Measurements from ENCODE around the gene DOCK9.

The DOCK9 gene

GRCh38 chr13:98998831-98999638 lies 21.2 kb upstream of the DOCK9 start:
- Histone ChIP-seq H3K27me3 (ENCODE audit: control insufficient read depth, insufficient read depth, low read length) (no peaks in the 10 kb centered on the region), H3K27ac (no peak overlapping the region), H3K36me3 (ENCODE audit: control insufficient read depth, insufficient read depth, low read length) (no peaks in the 10 kb centered on the region), H3K4me3 (ENCODE audit: low read depth, low read length) (no peak overlapping the region), H2AFZ (no peak overlapping the region), H3K9ac (no peak overlapping the region), H3K4me2 (ENCODE audit: low read length) (no peak overlapping the region), H3K4me1 (peaks cover 9% of the 10 kb centered on the region), H3K9me3 (ENCODE audit: control insufficient read depth, low read length) (no peaks in the 10 kb centered on the region), H3K79me2 (no peaks in the 10 kb centered on the region)
- no peak for TF ChIP-seq CTCF (IDR thresholded peaks at IDR 0.05)

DNA sequence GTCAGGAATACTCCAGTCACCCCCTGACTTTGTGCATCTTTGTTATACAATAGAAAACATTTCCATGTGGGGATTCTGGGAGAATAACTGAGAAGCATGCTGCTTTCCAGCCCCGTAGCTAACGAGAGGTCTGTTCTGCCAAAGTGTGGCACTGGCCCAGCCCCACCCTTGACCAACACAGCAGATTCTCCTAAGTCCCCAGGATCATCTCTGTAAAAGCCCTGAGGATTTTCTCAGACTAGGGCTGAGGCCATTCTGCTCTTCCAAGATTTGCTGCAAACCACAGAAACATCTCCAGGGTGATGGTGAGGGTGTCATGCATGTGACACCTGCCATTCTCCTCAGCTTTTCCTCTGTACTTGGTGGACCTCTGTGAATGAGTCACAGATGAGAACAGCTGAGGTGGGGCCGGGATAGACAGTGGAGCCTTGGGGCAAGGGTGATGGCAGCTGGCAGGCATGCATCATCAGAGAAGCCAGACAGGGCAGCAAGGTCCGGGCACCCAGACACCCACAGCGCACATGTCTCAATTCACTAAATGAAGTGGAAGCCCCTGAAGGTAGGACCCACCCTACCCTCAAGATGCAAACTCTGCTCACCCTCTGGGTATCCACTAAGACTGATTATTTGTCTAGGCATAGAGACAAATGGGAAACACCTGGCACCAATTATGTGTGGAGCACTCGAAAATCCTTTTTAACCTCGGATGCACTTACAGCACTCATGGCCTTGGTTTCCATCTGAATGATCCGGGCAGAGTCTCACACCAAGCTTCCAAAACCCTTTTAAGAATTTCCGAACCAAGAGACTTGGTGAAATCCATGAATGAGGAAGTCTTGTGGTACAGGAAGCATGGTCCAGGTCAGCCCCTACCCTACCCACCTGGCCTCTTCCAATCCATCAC lies 20.1 kb upstream of the DOCK9 start:
- TF ChIP-seq CTCF (IDR thresholded peaks at IDR 0.05): no peak
- H3K27ac ChIP-seq: no peak overlapping the region
- no peaks in the 10 kb centered on the region for H3K79me2 ChIP-seq
- no peak overlapping the region for H3K4me3 ChIP-seq (ENCODE audit: low read depth, low read length)
- no peaks in the 10 kb centered on the region for H3K9me3 ChIP-seq (ENCODE audit: control insufficient read depth, low read length)
- H3K9ac ChIP-seq: no peak overlapping the region
- no peaks in the 10 kb centered on the region for H3K27me3 ChIP-seq (ENCODE audit: control insufficient read depth, insufficient read depth, low read length)
- no peaks in the 10 kb centered on the region for H3K36me3 ChIP-seq (ENCODE audit: control insufficient read depth, insufficient read depth, low read length)
- no peak overlapping the region for H2AFZ ChIP-seq
- H3K4me1 ChIP-seq: peaks cover 6% of the 10 kb centered on the region
- no peak overlapping the region for H3K4me2 ChIP-seq (ENCODE audit: low read length)

- Histone ChIP-seq H3K27ac (no peak overlapping the region), H3K9me3 (ENCODE audit: control insufficient read depth, low read length) (no peaks in the 10 kb centered on the region), H3K79me2 (no peaks in the 10 kb centered on the region), H3K9ac (no peak overlapping the region), H3K27me3 (ENCODE audit: control insufficient read depth, insufficient read depth, low read length) (no peaks in the 10 kb centered on the region), H3K4me2 (ENCODE audit: low read length) (no peak overlapping the region), H3K4me1 (peaks cover 6% of the 10 kb centered on the region), H3K36me3 (ENCODE audit: control insufficient read depth, insufficient read depth, low read length) (no peaks in the 10 kb centered on the region), H2AFZ (no peak overlapping the region), H3K4me3 (ENCODE audit: low read depth, low read length) (no peak overlapping the region)
- no peak for TF ChIP-seq CTCF (IDR thresholded peaks at IDR 0.05)
Observed at GRCh38 chr13:98997011-98997730, 19.3 kb upstream of the DOCK9 start.

GRCh38 chr13:98996046-98996445 lies 18.2 kb upstream of the DOCK9 start:
- Histone ChIP-seq H3K9me3 (ENCODE audit: control insufficient read depth, low read length) (no peaks in the 10 kb centered on the region), H3K79me2 (peaks cover 1% of the 10 kb centered on the region), H3K27me3 (ENCODE audit: control insufficient read depth, insufficient read depth, low read length) (no peaks in the 10 kb centered on the region), H2AFZ (no peak overlapping the region), H3K4me3 (ENCODE audit: low read depth, low read length) (no peak overlapping the region), H3K4me2 (ENCODE audit: low read length) (no peak overlapping the region), H3K27ac (no peak overlapping the region), H3K9ac (no peak overlapping the region), H3K36me3 (ENCODE audit: control insufficient read depth, insufficient read depth, low read length) (no peaks in the 10 kb centered on the region), H3K4me1 (peaks cover 6% of the 10 kb centered on the region)
- no peak for TF ChIP-seq CTCF (IDR thresholded peaks at IDR 0.05)

Measured in parathyroid adenoma (tissue), 2 donors.